GM21381 (cell line): Measurements from ENCODE around the gene RALGPS1.
"Not testable (repeated sequence)": the region's sequence is repeated elsewhere in the genome, so short reads cannot be mapped to it uniquely, and the experiment has no call there.

Source experiments
- ATAC-seq: cut with Tn5 transposase; IDR thresholded peaks from one replicate; pipeline ENCODE4 v1.9.1; 2021; ENCODE audit warnings: mild to moderate bottlenecking, moderate library complexity; ENCODE audit not compliant: unreplicated experiment

Gene RALGPS1

DNA sequence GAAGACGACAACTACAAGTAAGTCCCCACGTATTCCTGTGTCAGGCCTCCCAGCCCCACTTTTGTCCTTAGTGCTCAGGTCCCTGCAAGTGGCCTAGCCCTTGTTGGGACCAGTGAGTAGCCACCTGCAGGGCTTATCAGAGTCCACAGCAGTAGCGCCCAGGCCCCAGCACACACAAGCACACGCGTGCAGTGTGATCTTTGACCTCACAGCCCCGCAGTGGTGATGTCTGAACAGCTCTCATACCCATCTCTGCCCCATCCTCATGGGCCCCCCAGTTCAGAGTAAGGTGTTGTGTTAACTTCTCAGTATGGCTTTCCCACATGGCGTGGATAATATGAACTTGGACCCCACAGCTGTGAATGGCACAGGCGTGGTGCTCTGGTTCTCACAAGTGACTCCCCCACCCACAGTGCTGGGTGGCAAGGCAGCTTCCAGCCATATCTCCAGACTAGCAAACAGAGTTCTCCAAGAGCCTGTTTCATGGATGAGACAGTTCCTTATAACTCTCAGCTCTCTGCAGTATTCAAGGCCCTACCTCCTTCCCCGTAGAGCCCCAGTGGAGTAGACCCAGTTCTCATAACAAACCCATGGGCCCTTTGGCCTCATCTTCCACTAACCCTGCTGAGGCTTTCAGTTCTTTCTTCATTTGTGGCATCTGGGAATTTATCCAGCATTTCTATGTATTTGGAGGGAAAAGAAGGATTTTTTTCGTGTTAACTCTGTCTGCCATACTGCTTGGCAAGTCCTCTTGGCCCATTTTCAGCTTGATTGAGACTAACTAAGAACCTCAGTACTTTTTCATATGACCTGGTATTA lies 254.4 kb downstream of the RALGPS1 start:
- ATAC-seq, result no peak

DNA sequence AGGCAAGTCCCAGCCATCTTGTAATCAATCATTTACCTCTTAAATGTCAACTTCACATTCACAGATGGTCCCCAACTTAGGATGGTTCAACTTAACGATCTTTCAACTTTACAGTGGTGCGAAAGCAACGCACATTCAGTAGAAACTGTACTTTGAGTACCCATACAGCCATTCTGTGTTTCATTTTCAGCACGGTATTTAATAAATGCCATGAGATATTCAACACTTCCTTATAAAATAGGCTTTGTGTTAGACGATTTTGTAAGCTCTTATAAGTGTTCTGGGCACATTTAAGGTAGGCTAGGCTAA lies 254.9 kb downstream of the RALGPS1 start:
- no peak for ATAC-seq

DNA sequence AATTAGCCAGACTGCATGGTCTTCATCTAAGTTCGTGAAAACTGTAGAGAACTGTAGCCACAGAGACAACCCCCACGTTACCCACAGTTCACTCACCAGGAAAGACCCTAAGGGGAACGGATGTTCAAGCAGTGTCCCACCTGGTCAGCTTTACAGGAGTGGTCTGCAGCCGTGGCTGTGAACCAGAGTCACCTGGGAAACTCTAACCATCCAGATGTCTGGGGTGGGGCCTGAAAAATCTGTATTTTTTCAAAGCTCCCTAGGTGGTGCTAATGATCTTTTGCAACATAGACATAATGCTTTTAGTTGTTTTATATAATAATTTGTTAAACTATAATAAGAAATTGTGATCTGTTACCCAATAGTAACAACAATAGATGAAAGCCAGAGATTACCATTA lies 255.5 kb downstream of the RALGPS1 start:
- ATAC-seq, result no peak

DNA sequence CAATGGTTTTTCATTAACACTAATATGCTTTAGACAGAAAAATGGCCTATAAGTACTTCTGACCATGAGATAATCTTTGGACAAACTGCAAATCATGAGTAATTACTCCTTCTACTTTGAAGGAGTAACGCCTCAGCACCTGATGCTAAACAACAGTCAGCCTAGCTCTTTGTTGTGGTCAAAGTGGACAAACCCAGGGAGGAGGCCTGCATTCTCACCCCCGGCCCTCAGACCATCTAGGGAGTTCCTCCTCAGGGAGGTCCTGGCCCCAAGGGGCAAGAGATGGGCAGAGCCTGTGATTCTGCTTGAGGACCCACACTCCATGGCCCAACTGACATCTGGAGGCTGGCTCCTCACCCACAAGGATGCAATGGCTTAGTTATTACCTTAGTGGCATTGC lies 256.1 kb downstream of the RALGPS1 start:
- no peak for ATAC-seq

DNA sequence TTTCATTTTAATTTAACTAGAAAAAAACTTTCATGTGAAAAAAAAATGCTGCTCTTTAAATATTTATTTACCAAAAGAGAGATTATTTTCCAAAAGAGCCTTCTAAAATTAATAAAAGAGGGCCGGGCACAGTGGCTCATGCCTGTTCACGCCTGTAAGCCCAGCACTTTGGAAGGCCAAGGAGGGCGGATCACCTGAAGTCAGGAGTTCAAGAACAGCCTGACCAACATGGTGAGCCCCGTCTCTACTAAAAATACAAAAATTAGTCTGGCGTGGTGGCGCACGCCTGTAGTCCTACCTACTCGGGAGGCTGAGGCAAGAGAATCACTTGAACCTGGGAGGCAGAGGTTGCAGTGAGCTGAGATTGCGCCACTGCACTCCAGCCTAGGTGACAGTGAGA lies 256.8 kb downstream of the RALGPS1 start:
- ATAC-seq, result not testable (repeated sequence)

DNA sequence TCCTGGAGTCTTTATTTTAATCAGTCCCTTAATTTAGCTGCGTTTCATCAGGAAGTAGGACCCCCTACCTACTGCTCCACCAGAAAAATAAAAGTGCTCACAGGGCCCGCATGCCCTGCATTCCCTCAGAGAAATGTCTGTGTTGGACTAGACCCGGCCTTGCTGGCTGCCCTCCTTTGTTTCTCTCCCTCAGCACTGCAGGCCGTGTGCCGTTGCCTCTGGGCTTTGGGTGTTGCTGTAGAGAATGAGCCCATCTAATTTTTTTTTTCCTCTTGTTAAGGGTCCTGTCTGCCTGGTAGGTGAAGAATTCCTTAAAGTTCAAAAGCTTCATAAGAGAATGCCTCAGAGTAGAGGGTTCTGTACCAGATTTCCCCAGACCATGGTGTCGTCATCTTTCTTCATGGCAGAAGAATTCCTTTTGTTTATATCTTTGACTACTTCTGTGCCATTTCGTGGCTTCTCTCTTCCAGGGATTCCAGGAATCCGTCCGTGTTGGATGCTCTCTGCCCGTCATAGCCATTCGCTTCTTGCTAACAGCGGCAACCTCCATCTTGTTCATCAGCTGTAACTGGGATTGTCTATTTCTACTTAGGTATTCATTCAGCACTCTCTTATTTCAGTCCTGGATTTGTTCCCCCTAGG lies 257.6 kb downstream of the RALGPS1 start:
- no peak for ATAC-seq

DNA sequence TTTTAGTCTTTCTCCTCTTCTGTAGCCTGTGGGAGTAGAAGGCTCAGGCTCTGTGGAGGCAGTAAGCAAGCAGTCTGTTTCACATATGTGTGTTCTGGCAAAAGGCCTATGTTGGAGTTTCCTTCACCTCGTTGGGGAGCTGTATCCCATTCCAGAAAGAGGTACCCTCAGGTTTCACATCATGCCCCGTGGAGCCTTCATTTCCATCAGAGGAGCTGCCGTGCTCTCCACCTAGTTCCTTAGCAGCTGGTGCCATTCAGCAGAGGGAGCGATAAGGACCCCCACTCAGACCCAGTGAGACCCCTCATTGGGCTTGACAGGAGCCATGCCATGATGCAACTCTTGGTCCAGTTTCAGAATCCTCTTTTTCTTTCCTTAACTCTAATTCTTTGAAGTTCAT lies 258.5 kb downstream of the RALGPS1 start:
- no peak for ATAC-seq

DNA sequence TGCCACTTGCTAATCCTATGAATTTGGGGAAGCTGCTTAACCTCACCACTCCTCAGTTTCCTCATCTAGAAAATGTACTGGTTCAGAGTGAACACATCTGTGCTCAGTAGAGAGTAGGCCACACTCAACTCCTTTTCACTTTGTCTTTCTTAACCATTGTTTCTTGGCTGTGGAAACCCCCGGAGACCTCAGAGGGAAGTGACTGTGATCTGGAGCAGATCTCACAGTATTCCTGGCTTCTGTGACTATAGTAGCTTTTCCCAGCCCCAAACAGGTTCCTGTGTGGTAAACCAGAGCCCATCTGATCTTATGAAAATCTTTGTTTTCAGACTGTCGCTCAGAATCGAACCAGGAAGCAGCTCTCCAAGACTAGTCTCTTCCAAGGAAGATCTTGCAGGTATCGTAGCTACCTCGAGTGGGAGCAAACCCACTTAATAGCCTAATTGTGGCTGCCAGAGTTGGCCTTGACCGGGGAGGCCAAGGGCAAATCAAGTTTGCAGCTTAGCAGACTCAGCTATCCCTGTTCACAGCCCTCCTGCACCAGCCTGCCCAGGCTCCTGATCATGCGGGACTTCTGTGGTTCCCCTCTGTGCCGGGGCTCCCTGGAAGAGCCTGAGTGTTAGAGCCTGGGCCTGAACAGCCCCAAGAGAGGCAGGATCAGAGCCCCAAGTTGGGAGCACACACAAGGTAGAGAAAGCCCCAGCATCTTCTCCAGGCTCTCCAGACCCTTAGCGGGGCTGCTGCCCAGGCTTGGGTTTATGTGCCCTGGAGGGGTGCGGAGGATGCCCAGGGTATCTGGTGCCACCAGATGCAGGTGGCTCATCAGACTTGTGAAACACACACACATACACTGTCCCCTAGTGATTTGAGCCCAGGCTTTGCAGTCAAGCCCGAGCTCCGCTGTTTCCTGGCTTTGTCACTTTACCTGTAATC lies 260.1 kb downstream of the RALGPS1 start:
- ATAC-seq, result no peak

DNA sequence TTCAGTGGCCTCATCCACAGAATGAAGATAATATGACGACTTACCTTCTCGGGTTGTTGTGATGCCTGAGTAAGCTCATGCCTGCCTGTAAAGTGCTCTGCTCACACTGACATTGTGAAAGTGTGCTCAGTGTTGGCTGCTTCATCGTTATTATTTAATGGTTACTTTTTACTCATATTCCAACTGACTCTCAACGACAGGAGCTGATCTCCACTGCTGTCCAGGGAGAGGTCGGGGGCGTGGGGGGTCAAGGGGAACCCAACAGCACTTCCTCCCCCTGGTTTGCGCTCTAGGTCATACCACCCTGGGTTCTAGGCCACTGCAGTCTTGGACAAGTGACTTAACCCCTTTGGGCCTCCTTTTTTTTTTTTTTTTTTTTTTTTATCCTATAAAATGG lies 260.7 kb downstream of the RALGPS1 start:
- ATAC-seq, result no peak

DNA sequence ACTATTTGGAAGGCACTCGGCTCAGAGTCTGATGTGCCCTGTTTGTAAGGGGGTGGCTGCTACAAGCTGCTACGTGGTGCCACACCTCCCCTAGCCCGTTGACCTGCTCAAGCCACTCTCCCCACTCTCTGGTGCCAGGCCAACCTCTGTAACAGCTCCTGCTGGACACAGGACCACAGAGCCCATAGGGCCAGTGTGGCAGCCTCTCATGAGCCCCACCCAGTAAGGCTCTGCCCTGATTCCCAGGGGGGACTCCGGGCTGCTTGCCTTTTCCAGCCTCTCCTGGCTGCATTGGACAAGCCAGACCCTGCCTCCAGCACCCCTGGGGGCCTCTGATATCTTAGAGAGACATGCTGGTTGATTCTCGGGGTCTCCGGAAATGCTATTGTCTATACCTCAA lies 261.2 kb downstream of the RALGPS1 start:
- ATAC-seq, result no peak

DNA sequence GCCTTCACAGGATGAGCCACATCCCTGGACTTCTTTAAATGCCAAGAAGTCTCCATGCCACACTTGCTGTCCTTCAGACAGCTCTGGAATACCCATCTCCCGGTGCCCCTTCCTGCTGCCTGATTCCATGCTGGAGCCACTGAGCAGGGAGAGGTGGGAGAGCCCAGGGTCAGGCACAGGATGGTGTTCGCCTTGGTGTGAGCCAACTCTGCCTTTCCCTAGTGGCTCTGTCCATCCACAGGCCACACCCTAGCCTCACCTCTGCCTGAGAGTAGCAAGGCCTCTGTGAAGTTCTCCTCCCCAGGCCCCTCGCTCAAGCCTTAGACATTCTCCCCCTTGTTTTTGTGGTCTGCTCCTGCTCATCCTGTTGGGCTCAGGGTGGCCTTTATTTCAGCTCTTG lies 262.0 kb downstream of the RALGPS1 start:
- ATAC-seq, result no peak

DNA sequence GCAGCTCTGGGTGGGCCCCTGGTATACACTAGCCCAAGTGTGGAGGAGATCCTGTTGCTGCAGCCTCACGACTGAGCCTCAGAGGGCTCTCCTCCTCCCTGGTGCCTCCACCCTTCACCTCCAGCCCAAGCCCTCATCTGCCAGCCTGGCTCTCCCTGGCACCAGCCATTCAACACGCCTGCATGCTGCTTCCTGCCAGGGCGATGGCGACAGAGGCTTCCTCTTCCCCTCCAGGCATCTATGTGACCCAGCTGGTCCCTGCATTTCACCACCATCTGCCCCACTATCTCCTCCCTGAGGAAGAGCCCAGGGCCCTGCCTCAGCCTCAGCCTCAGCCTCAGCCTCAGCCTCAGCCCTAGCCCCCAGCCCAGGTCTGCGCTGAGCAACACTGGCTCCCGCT lies 262.6 kb downstream of the RALGPS1 start:
- no peak for ATAC-seq

DNA sequence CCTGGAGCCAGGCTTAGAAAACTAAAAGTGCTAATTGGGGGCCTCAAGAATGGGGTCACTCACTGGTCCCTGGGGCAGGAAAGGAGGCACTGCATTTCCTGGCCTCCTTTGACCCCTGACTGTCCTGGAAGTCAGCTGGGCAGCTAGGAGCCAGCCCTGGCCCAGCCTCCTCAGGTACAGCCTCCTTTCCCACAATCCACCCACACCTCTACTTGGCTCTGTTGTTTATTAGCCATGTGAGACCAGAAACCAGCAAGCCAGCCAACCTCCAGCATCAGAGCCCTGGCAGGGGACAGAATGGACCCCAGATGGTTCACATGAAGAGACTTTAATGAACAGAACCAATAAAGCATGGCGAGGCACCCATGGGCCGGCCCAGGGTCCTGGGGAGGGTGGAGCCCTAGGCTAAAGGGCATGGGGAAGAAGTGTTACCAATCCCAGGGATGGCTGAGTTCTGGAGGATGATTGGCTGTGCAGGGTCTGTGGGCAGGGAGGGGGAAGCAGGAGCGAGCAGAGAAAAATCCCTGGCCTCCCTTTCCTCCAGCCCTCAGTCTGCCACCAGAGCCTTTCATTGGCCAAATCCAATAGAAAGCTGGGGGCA lies 263.2 kb downstream of the RALGPS1 start:
- no peak for ATAC-seq

DNA sequence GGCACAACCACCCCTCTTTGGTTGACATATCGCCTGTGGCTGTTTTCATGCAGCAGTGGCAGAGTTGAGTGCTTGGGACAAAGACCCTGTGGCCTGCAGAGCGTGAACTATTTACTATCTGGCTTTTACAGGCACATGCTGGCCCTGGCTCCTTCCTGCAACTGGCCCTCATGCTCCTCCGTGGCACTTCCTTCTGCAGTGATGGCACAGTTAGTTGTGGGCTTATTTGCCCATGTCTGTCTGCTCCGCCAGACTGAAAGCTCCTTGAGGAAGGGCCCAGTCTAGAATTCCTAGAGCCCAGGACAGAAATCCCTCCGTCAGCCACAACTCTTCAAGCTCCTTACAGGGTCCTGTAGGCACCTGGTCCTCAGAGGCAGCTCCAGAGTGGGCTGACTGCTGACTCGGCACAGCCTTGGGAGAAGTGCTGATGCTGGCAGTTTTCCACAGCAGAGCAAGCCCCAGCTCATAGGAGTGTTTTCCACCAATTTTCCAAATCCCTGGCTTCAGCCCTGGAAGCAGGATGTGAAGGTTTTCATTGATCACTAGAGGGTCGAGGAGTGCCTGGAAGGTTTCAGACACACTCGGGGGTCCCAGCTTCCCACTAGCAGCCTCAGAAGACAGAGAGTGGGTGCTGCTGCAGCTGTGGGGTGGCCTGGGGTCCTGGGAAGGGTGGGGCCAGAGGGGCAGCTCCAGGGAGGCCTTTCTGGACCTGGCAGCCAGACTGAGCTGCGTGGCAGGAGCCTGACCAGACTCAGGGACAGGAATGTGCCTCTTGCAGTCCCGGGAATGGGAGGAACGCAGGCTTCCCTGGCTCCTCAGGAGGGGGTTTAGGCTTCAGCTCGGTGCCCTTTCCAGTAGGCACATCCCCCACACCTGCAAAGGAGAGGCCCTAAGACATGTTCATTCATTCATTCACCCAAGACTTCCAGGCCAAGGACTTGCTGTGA lies 264.4 kb downstream of the RALGPS1 start:
- no peak for ATAC-seq

DNA sequence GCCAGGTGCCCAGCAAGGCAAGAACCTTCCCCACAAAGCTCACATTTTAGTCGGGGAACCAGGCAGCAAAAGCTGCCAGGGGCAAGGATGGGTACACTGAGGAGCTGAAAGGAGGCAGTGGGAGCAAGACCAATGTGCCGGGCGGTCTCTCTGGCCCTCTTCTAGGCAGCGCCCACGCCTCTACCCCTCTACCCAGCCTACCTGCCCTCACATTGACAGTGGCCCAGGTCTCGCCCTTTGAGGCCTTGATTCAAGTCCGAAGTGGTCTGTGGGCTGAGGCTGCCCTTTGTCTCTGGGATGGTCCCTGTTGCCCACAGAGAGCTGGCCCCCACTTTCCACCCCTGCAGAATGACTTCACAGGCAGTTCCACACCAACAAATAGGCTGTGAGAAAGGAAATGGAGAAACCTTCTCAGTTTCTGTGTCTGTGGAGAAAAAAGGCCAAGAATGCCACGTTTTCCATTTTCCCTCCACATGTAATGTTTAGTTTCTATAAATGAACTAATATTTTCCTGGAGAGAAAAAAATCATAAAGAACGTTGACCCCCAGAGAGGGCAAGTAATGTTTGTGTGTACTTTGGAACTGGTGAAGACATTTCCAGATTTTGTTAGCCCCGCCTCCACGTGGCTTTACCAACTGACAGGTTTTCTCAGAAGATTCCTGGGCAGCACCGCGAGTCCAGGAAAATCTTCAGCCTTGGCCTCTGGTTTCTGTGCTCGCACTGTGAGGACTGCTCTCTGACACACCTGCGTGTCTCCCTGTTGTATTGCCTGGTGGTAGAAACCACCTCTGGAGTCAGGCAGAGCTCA lies 265.3 kb downstream of the RALGPS1 start:
- no peak for ATAC-seq

DNA sequence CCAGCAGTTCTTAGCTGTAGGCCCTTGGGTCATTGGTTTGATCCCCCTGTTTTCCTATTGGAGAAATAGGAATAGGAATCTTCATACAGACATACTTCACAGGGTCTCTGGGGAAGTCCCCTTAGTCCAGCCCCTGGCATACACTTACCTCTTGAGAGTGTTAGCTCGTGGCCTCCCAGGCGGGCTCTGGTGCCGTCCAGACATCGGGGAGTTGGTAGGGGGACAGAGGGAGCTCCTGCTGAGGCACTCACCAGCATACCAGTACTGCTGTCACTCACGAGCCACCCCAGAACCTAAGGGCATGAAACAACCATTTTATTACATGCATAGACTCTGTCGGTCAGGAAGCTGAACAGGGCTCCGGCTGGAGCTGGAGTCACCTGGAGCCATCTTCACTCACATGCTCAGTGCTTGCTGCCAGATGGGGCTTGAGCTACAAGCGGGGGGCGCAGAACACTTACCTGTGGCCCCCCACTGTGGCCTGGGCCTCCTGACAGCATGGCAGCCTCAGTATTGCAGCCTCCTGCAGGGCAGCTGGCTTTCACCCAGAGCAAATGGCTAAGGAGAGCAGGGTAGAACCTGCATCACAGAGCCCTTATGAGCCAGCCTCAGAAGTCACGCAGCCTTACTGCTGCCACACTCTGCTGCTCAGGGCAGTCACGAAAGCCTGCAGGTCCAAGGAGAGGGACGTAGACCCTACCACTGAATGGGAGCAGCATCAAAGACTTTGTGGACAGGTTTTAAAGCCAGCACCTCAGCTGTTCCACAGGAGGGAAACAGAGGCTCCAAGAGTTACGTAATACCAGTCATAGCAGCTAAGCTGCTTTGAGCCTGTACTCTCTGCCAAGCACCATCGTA lies 266.1 kb downstream of the RALGPS1 start:
- ATAC-seq, result no peak

DNA sequence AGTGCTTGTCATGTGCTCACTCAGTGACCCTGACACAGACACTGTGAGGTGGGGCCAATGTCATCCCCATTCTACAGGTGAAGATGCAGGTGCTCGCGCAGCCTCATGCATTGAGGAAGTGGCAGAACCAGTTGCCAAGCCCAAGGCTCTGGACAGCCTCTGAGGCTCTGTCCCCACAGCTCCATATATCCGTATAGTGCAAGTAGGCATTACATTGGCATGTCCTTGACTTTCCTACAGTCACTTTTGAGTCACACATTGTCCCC lies 266.7 kb downstream of the RALGPS1 start:
- ATAC-seq, result no peak

DNA sequence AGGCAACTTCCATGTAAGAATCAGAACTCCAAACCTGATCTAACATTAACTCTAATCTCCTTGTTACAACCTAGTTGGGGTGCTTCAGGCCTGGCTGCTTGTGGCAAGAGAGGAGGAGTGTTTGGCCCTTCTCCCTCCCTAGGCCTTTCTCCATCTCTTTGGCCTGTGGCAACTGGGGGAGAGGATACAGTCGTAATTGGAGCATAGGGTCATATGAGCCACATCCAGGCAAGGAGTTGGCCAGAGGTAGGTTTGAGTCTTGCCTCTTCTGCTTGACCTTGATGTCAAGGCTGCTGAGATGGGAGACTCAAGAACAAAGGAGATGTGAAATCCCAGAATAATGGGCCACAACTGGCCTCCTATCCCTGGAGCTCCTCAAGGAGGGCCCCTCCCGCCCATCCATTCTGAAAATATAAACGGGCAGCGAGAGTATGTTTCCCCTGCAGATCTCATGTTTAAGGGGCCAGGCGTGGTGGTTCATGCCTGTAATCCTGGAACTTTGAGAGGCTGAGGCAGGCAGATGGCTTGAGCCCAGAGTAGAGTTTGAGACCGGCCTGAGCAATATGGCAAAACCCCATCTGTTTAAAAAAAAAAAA lies 267.1 kb downstream of the RALGPS1 start:
- no peak for ATAC-seq
